OCI-LY1 (cell line): Measurements from ENCODE around the gene PLCB4.

Experiments used
- H2AFZ ChIP-seq: fragments of 200-600 bp; sonication (generic), shearing (Covaris generic); 2 replicates; pipeline ENCODE4 v1.6.0; 2014; ENCODE audit warnings: antibody characterized with exemption, mild to moderate bottlenecking, low read length
- H3F3A ChIP-seq: fragments of 200-600 bp; sonication (generic), shearing (Covaris generic); 2 replicates; pipeline ENCODE4 v1.6.0; 2014; ENCODE audit warnings: mild to moderate bottlenecking, antibody characterized with exemption, low read length, moderate library complexity; ENCODE audit not compliant: insufficient read depth
- H3K27ac ChIP-seq: fragments of 200-600 bp; sonication (generic); 2 replicates; pipeline ENCODE4 v1.5.1; 2014; ENCODE audit warnings: low read length, mixed run types, mild to moderate bottlenecking, low read depth; ENCODE audit not compliant: poor library complexity, severe bottlenecking
- H3K27me3 ChIP-seq: fragments of 200-600 bp; sonication (generic); 2 replicates; pipeline ENCODE4 v1.6.0; 2014; ENCODE audit warnings: antibody characterized with exemption, mild to moderate bottlenecking, low read length, moderate library complexity; ENCODE audit not compliant: insufficient read depth
- H3K36me3 ChIP-seq: fragments of 200-600 bp; sonication (generic); 2 replicates; pipeline ENCODE4 v1.6.1; 2014; ENCODE audit warnings: mild to moderate bottlenecking, antibody characterized with exemption, low read length, moderate library complexity, mixed read lengths; ENCODE audit not compliant: insufficient read depth
- H3K4me1 ChIP-seq: fragments of 200-600 bp; sonication (generic); 2 replicates; pipeline ENCODE4 v1.5.1; 2014; ENCODE audit warnings: mild to moderate bottlenecking, low read length, moderate library complexity; ENCODE audit not compliant: insufficient read depth, severe bottlenecking
- H3K4me2 ChIP-seq: fragments of 200-600 bp; sonication (generic), shearing (Covaris generic); 2 replicates; pipeline ENCODE4 v1.6.1; 2014; ENCODE audit warnings: low read length
- H3K4me3 ChIP-seq: fragments of 200-600 bp; sonication (generic); 2 replicates; pipeline ENCODE4 v1.5.1; 2014; ENCODE audit warnings: low read length, low read depth, mild to moderate bottlenecking, mixed read lengths; ENCODE audit not compliant: poor library complexity, severe bottlenecking
- H3K79me2 ChIP-seq: fragments of 200-600 bp; shearing (Covaris generic); 2 replicates; pipeline ENCODE4 v1.6.1; 2016; ENCODE audit warnings: mixed run types, low read length, mixed read lengths; ENCODE audit not compliant: insufficient read depth
- H3K9ac ChIP-seq: fragments of 200-600 bp; sonication (generic), shearing (Covaris generic); 2 replicates; pipeline ENCODE4 v1.6.1; 2014; ENCODE audit warnings: mild to moderate bottlenecking, low read length, mixed read lengths
- H3K9me2 ChIP-seq: fragments of 200-600 bp; sonication (generic), shearing (Covaris generic); 2 replicates; pipeline ENCODE4 v1.6.1; 2014; ENCODE audit warnings: low read depth, mild to moderate bottlenecking, low read length, mixed read lengths
- H3K9me3 ChIP-seq: fragments of 200-600 bp; shearing (Covaris generic); 2 replicates; pipeline ENCODE4 v1.6.1; 2014; ENCODE audit warnings: low read length, mixed read lengths
- H4K20me1 ChIP-seq: fragments of 200-600 bp; sonication (generic), shearing (Covaris generic); 2 replicates; pipeline ENCODE4 v1.6.0; 2016; ENCODE audit warnings: mild to moderate bottlenecking, low read length; ENCODE audit not compliant: insufficient read depth
- EZH2 ChIP-seq: fragments of 200-600 bp; sonication (generic), shearing (Covaris generic); IDR thresholded peaks from 2 replicates; pipeline ENCODE4 v1.8.0; 2017; ENCODE audit warnings: borderline replicate concordance, mixed run types, mild to moderate bottlenecking, antibody characterized with exemption, low read length, moderate library complexity, mixed read lengths
- TF ChIP-seq, protein P1 (sequence below): fragments of 200-600 bp; sonication (generic), shearing (Covaris generic); IDR thresholded peaks from 2 replicates; pipeline ENCODE4 v1.5.1; 2017; ENCODE audit warnings: mild to moderate bottlenecking, antibody characterized with exemption, low read length, moderate library complexity, mixed read lengths

Gene PLCB4

GRCh38 chr20:9052136-9052535 lies 16.8 kb upstream of the PLCB4 start:
- H3K4me2 ChIP-seq = no peak overlapping the region
- no peaks in the 10 kb centered on the region for H3K27me3 ChIP-seq
- H2AFZ ChIP-seq = no peak overlapping the region
- no peaks in the 10 kb centered on the region for H3K79me2 ChIP-seq
- no peaks in the 10 kb centered on the region for H4K20me1 ChIP-seq
- no peaks in the 10 kb centered on the region for H3K4me1 ChIP-seq
- no peaks in the 10 kb centered on the region for H3F3A ChIP-seq
- no peaks in the 10 kb centered on the region for H3K9me2 ChIP-seq
- no peak overlapping the region for H3K27ac ChIP-seq
- H3K36me3 ChIP-seq = no peaks in the 10 kb centered on the region
- no peak overlapping the region for H3K9ac ChIP-seq
- TF ChIP-seq, protein P1, sequence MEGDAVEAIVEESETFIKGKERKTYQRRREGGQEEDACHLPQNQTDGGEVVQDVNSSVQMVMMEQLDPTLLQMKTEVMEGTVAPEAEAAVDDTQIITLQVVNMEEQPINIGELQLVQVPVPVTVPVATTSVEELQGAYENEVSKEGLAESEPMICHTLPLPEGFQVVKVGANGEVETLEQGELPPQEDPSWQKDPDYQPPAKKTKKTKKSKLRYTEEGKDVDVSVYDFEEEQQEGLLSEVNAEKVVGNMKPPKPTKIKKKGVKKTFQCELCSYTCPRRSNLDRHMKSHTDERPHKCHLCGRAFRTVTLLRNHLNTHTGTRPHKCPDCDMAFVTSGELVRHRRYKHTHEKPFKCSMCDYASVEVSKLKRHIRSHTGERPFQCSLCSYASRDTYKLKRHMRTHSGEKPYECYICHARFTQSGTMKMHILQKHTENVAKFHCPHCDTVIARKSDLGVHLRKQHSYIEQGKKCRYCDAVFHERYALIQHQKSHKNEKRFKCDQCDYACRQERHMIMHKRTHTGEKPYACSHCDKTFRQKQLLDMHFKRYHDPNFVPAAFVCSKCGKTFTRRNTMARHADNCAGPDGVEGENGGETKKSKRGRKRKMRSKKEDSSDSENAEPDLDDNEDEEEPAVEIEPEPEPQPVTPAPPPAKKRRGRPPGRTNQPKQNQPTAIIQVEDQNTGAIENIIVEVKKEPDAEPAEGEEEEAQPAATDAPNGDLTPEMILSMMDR = no peak
- no peak for TF ChIP-seq EZH2
- H3K4me3 ChIP-seq = no peak overlapping the region
- no peaks in the 10 kb centered on the region for H3K9me3 ChIP-seq

DNA sequence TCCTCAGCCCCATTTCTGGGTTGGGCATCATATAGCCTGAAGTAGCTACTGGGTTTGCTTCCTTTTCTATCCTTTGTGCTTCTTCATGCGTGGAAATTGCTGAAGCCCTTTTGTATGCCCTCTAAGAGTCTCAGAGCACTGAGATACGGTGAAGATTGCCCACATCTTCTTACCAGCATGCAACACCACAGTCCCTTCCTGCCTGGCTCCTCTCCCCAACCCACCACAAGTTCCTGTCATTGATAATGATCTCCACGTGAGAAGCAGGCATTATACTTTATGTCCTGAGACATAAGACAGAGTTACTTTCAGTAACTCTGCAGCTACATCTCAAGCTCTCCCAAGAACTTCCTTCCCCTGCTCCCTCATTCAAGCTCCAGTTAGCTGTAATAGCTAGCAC lies 15.8 kb upstream of the PLCB4 start:
- Histone ChIP-seq H3K4me2 (no peak overlapping the region), H3K27ac (no peak overlapping the region), H3K4me1 (no peaks in the 10 kb centered on the region), H3K36me3 (no peaks in the 10 kb centered on the region), H3K9me3 (no peaks in the 10 kb centered on the region), H2AFZ (no peak overlapping the region), H3K27me3 (no peaks in the 10 kb centered on the region), H3F3A (no peaks in the 10 kb centered on the region), H3K9ac (no peak overlapping the region), H3K4me3 (no peak overlapping the region), H4K20me1 (no peaks in the 10 kb centered on the region), H3K79me2 (no peaks in the 10 kb centered on the region), H3K9me2 (no peaks in the 10 kb centered on the region)
- TF ChIP-seq, protein P1 = no peak
- TF ChIP-seq EZH2 = no peak

DNA sequence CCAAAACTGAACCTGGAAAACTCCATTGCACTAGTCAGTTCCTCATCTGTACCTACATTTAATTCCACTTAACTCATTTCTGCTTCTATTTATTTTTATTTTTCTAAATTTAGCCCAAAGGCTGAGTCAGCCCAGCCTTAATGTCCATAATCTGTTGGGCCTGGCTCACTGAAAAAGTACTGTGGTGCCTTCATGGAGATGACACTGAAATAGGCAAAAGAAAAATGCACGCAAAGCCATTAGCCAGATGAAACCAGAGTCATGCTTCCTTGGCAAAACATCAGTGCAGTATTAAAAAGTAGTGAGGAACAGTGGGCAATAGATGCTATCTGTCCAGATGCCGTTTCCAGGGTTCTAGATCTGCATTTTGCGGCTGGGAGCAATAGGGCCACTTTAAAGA lies 14.7 kb upstream of the PLCB4 start:
- Histone ChIP-seq H3K4me2 (no peak overlapping the region), H3K9me2 (no peaks in the 10 kb centered on the region), H3K9me3 (no peaks in the 10 kb centered on the region), H3K4me3 (no peak overlapping the region), H3K79me2 (no peaks in the 10 kb centered on the region), H4K20me1 (no peaks in the 10 kb centered on the region), H3K9ac (no peak overlapping the region), H3K36me3 (no peaks in the 10 kb centered on the region), H2AFZ (no peak overlapping the region), H3K27ac (no peak overlapping the region), H3F3A (no peaks in the 10 kb centered on the region), H3K4me1 (no peaks in the 10 kb centered on the region), H3K27me3 (no peaks in the 10 kb centered on the region)
- TF ChIP-seq, protein P1 = no peak
- no peak for TF ChIP-seq EZH2
